OCI-LY7 (cell line): ENCODE results near the gene NAALADL2. TPM values are rescaled to one million over a fixed set of nuclear protein-coding genes. Genes with fewer than 3 reads are reported as not detected.

Experiments used
- BruUV-seq: library from RNA; stranded (reverse); fragments of 400-500 nt; replicated peaks from 2 replicates; lab custom pipeline; 2021; lab: Mats Ljungman, UMichigan
- CTCF ChIA-PET: fragments of 300-600 bp; sonication (Branson Sonifier 250); formaldehyde crosslinking; loops from one replicate; lab custom pipeline; 2022; ENCODE audit warnings: antibody characterized with exemption; ENCODE audit not compliant: unreplicated experiment; lab: Charles Lee
- POLR2A ChIA-PET: fragments of 300-600 bp; sonication (Branson Sonifier 250); formaldehyde crosslinking; loops from one replicate; lab custom pipeline; 2022; ENCODE audit warnings: antibody characterized with exemption; lab: Charles Lee
- DNase-seq: peaks from one replicate; pipeline ENCODE4 v3.0.0-alpha.2; 2015; ENCODE audit warnings: low spot score
- H2AFZ ChIP-seq: fragments of 200-600 bp; sonication (generic), shearing (Covaris generic); 2 replicates; pipeline ENCODE4 v1.6.1; 2014; ENCODE audit warnings: mild to moderate bottlenecking, antibody characterized with exemption, low read length, moderate library complexity
- H3K27ac ChIP-seq: fragments of 200-600 bp; sonication (generic); 2 replicates; pipeline ENCODE4 v1.5.1; 2014; ENCODE audit warnings: mixed run types, low read depth, mild to moderate bottlenecking, moderate library complexity, low read length, inconsistent platforms; ENCODE audit not compliant: poor library complexity, severe bottlenecking
- H3K36me3 ChIP-seq: fragments of 200-600 bp; sonication (generic); 2 replicates; pipeline ENCODE4 v1.6.1; 2014; ENCODE audit warnings: mild to moderate bottlenecking, antibody characterized with exemption, low read length, moderate library complexity, mixed read lengths; ENCODE audit not compliant: insufficient read depth
- H3K4me1 ChIP-seq: fragments of 200-600 bp; sonication (generic); 2 replicates; pipeline ENCODE4 v1.5.1; 2014; ENCODE audit warnings: mild to moderate bottlenecking, low read length; ENCODE audit not compliant: insufficient read depth, poor library complexity, severe bottlenecking
- H3K4me2 ChIP-seq: fragments of 200-600 bp; sonication (generic); 2 replicates; pipeline ENCODE4 v1.6.1; 2014; ENCODE audit warnings: mild to moderate bottlenecking, low read length
- H3K4me3 ChIP-seq: fragments of 200-600 bp; sonication (generic); 2 replicates; pipeline ENCODE4 v1.5.1; 2014; ENCODE audit warnings: mild to moderate bottlenecking, low read depth, low read length; ENCODE audit not compliant: poor library complexity, severe bottlenecking
- H3K79me2 ChIP-seq: fragments of 200-600 bp; sonication (generic); 2 replicates; pipeline ENCODE4 v1.6.1; 2016; ENCODE audit warnings: low read depth, mild to moderate bottlenecking, low read length, moderate library complexity, mixed read lengths; ENCODE audit not compliant: insufficient read depth
- H3K9me2 ChIP-seq: fragments of 200-600 bp; sonication (generic); 2 replicates; pipeline ENCODE4 v1.6.1; 2016; ENCODE audit warnings: mild to moderate bottlenecking, low read length, mixed read lengths; ENCODE audit not compliant: insufficient read depth
- H3K9me3 ChIP-seq: fragments of 200-600 bp; sonication (generic); 2 replicates; pipeline ENCODE4 v1.6.1; 2014; ENCODE audit warnings: mild to moderate bottlenecking, mixed run types, low read length, mixed read lengths
- H4K20me1 ChIP-seq: fragments of 200-600 bp; sonication (generic); 2 replicates; pipeline ENCODE4 v1.6.1; 2014; ENCODE audit warnings: mild to moderate bottlenecking, antibody characterized with exemption, low read length, moderate library complexity, mixed read lengths; ENCODE audit not compliant: insufficient read depth
- EZH2phosphoT487 ChIP-seq: fragments of 200-600 bp; sonication (generic); IDR thresholded peaks from 2 replicates; pipeline ENCODE4 v1.6.1; 2018; ENCODE audit warnings: low read depth, borderline replicate concordance, mild to moderate bottlenecking, mixed run types, antibody characterized with exemption, low read length, moderate library complexity, mixed read lengths
- intact Hi-C: fragments of 100-400 bp; cut with micrococcal nuclease; formaldehyde crosslinking; loops from one replicate; pipeline ENCODE4 v1.10.0; 2022; ENCODE audit not compliant: unreplicated experiment
- total RNA-seq, 2 experiments: library from RNA; depleted of rRNA in 1 of 2; stranded (reverse); fragments of >200 nt in 1 of 2; shearing (Covaris generic) in 1 of 2; gene quantifications; 2 replicates each; pipeline ENCODE4 v1.2.3, GENCODE V29; 2014 to 2022
- TF ChIP-seq, protein P1 (sequence below): fragments of 200-600 bp; sonication (generic); conservative IDR thresholded peaks from 2 replicates; pipeline ENCODE4 v1.5.1; 2014; ENCODE audit warnings: mild to moderate bottlenecking, antibody characterized with exemption, low read length, moderate library complexity, mixed read lengths

The NAALADL2 gene
- total RNA-seq, 2 experiments from 2014 or later: 0.25 to 0.70 TPM

DNA sequence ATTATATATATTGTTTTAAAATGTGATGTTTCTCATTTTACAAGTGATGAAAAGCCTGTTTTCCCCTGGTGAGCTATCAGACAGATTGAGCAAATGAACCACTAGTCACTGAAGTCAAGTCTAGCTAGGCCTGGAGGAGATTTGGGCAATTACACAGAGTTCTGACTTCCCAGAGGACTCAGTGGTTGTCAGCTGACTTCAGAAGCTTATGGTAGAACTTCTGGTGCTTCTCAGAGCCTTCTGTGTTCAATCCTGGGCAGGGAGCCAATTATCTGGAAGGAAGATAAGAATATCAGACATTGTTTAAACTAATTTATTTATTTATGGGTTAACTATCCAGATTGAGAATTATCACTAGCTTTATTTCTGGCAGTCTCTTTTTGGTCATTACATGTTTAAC, 37.7 kb upstream of the NAALADL2 start:
- Histone ChIP-seq H3K4me1 (no peaks in the 10 kb centered on the region), H4K20me1 (no peaks in the 10 kb centered on the region), H3K4me3 (no peak overlapping the region), H3K36me3 (no peaks in the 10 kb centered on the region), H3K9me3 (no peaks in the 10 kb centered on the region), H3K79me2 (no peaks in the 10 kb centered on the region), H3K27ac (no peak overlapping the region), H3K9me2 (no peaks in the 10 kb centered on the region), H3K4me2 (no peak overlapping the region), H2AFZ (no peak overlapping the region)
- no peak for DNase-seq
- intact Hi-C loops: no loop called here
- CTCF ChIA-PET: no interaction called here
- BruUV-seq: no TSS peak
- TF ChIP-seq, protein P1, sequence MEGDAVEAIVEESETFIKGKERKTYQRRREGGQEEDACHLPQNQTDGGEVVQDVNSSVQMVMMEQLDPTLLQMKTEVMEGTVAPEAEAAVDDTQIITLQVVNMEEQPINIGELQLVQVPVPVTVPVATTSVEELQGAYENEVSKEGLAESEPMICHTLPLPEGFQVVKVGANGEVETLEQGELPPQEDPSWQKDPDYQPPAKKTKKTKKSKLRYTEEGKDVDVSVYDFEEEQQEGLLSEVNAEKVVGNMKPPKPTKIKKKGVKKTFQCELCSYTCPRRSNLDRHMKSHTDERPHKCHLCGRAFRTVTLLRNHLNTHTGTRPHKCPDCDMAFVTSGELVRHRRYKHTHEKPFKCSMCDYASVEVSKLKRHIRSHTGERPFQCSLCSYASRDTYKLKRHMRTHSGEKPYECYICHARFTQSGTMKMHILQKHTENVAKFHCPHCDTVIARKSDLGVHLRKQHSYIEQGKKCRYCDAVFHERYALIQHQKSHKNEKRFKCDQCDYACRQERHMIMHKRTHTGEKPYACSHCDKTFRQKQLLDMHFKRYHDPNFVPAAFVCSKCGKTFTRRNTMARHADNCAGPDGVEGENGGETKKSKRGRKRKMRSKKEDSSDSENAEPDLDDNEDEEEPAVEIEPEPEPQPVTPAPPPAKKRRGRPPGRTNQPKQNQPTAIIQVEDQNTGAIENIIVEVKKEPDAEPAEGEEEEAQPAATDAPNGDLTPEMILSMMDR: no peak
- no peak for TF ChIP-seq EZH2phosphoT487
- POLR2A ChIA-PET: interaction anchor here (0.6 kb wide), 1 partner anchor 49 kb away, joined by 3 read pairs; no protein-coding TSS in a partner anchor

DNA sequence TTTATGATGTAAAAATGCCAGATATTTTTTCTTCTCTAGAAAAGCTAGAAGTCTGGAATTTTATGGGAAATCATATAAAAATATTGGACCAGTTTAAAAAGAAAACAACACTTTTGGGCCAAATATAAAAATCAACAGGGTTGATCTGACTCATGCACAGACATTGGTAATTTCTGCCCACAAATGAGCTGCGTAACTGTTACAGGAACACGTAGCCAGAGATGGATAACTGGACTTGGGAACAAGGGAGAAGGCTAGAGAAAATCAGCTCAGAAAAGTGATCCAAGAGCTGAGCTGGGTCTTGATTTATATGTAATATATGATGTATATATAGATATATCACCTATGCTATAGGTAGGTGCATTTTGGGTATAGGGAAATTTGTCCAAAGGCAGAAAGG, 36.8 kb upstream of the NAALADL2 start:
- no peaks in the 10 kb centered on the region for H4K20me1 ChIP-seq
- no peak overlapping the region for H3K27ac ChIP-seq
- H3K9me3 ChIP-seq: no peaks in the 10 kb centered on the region
- H3K4me3 ChIP-seq: no peak overlapping the region
- H3K4me1 ChIP-seq: no peaks in the 10 kb centered on the region
- no peak overlapping the region for H2AFZ ChIP-seq
- DNase-seq: no peak
- ChIA-PET POLR2A (interaction anchor here (0.6 kb wide), 1 partner anchor 50 kb away, joined by 3 read pairs; no protein-coding TSS in a partner anchor), CTCF (no interaction called here)
- H3K9me2 ChIP-seq: no peaks in the 10 kb centered on the region
- intact Hi-C loops: no loop called here
- no peak overlapping the region for H3K4me2 ChIP-seq
- no peak for TF ChIP-seq EZH2phosphoT487
- TF ChIP-seq, protein P1: no peak
- no TSS peak for BruUV-seq
- H3K79me2 ChIP-seq: no peaks in the 10 kb centered on the region
- no peaks in the 10 kb centered on the region for H3K36me3 ChIP-seq

DNA sequence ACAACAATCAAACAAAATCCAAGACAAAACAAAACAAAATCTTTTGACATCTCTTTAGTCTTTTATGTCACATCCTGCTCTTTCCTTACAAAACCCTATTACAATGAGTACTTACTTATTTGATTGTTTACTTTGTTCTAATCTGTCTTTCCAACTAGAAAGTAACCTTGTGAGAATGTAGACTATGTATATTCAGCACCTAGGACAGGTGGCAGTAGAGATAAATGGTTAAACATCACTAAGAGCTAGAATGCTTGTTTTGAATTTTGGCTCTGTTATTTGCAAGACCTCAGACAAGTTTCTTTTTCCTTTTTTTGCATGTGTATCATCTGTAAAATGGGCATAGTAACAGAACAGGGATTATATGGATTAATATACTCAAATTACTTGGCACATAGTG, 33.1 kb upstream of the NAALADL2 start:
- H3K9me3 ChIP-seq: no peaks in the 10 kb centered on the region
- no peaks in the 10 kb centered on the region for H3K4me1 ChIP-seq
- no peak overlapping the region for H2AFZ ChIP-seq
- no peak for TF ChIP-seq EZH2phosphoT487
- TF ChIP-seq, protein P1: no peak
- H3K36me3 ChIP-seq: no peaks in the 10 kb centered on the region
- BruUV-seq: no TSS peak
- H3K27ac ChIP-seq: no peak overlapping the region
- DNase-seq: no peak
- ChIA-PET POLR2A (interaction anchor here (0.7 kb wide), 1 partner anchor 166 kb away, joined by 3 read pairs; no protein-coding TSS in a partner anchor), CTCF (no interaction called here)
- H3K9me2 ChIP-seq: no peaks in the 10 kb centered on the region
- no peaks in the 10 kb centered on the region for H3K79me2 ChIP-seq
- no peaks in the 10 kb centered on the region for H4K20me1 ChIP-seq
- intact Hi-C loops: no loop called here
- H3K4me3 ChIP-seq: no peak overlapping the region
- no peak overlapping the region for H3K4me2 ChIP-seq
